ENCODE measurements around the gene XDH.

Gene XDH

DNA sequence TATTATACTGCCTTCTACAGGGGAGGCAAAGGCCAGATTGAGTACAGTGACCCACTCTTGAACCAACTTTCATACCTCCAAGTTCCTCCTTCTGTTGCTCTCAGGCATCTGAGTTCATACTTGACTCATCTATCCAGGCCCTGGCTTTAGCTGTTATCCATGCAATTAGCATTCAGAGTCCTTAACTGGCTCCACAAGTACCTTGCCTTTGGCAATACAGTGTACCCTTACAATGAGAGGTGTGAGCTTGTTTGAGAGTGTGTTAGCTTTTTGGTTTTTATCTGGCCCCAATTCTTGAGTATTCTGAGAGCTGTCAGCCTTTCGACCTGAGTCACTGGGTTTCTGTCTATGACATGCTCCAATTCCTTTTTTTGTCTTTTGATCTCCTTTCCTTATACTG, 120.3 kb downstream of the XDH start:
- TF ChIP-seq, protein P1, sequence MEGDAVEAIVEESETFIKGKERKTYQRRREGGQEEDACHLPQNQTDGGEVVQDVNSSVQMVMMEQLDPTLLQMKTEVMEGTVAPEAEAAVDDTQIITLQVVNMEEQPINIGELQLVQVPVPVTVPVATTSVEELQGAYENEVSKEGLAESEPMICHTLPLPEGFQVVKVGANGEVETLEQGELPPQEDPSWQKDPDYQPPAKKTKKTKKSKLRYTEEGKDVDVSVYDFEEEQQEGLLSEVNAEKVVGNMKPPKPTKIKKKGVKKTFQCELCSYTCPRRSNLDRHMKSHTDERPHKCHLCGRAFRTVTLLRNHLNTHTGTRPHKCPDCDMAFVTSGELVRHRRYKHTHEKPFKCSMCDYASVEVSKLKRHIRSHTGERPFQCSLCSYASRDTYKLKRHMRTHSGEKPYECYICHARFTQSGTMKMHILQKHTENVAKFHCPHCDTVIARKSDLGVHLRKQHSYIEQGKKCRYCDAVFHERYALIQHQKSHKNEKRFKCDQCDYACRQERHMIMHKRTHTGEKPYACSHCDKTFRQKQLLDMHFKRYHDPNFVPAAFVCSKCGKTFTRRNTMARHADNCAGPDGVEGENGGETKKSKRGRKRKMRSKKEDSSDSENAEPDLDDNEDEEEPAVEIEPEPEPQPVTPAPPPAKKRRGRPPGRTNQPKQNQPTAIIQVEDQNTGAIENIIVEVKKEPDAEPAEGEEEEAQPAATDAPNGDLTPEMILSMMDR (IDR thresholded peaks at IDR 0.05; ENCODE audit: extremely low read depth, missing control alignments), result no peak
- no peak for DNase-seq (ENCODE audit: low spot score)

DNA sequence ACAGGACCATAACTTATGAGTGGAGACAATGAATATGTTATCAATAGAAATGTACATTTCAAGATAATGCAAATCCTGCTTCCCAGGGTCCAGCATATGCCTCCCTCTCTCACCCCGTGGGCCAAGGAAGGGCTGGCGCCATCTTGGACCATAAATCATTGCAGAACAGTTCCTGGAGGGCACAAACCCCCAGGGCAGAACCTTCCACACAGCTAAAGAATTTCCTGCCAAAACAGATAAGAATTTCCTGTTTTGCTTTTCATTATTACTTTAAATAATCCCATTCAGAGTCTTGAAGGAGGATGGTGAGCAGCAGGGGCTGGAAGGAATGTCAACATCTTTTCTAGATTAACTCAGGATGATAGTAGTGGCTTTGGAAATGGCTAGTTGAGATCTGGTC, 126.9 kb downstream of the XDH start:
- TF ChIP-seq, protein P1 (IDR thresholded peaks at IDR 0.05; ENCODE audit: extremely low read depth, missing control alignments), result no peak
- DNase-seq (ENCODE audit: low spot score), result no peak

DNA sequence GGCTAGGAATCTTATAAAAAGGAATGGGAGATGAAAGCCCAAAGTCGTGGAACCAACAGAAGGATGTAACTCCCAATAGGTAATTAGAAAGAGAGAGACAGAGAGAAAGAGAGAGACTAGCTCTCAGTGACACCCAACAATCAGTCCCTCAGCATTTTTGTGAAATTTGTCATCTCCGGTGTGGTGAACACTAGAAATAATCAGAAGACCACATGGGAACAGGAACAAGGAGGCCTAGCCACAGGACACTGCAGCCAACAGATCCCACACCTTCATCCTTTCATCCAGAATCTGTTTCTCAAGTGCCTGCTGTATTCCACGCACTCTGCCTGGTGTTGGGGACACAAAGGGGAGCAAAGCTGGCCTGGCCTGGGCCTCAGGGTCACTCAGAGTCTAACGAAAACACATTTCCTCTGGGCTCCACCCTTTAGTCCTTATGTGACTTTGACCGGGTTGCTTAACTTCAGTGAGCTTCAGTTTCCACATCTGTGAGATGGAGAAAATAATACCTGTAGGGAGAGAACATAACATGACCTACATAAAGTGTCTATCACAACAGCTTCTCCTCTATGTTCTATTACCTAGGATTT, 127.5 kb downstream of the XDH start:
- TF ChIP-seq, protein P1 (IDR thresholded peaks at IDR 0.05; ENCODE audit: extremely low read depth, missing control alignments), result no peak
- DNase-seq (ENCODE audit: low spot score), result no peak

DNA sequence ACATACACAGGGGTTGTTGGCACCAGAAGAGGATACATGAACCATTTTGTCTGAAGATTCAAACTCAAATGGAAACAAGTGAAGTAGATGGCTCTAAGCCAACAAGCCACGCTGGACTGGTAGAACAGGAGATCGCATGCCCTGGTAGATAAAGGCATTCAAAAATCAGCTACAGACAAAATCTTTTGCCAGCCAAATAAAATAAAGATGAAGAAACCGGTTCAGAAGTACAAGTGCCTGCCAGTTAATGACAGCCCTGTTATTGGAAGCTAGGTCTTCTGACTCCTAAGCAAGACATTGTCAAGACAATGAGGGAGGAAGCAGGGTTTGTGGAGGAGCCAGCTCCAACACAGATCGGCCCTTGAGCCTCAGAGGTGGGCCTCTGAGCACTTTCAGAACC, 128.3 kb downstream of the XDH start:
- DNase-seq (ENCODE audit: low spot score), result no peak
- TF ChIP-seq, protein P1 (IDR thresholded peaks at IDR 0.05; ENCODE audit: extremely low read depth, missing control alignments), result no peak
